Measurements from ENCODE around the gene NRXN3.

DNA sequence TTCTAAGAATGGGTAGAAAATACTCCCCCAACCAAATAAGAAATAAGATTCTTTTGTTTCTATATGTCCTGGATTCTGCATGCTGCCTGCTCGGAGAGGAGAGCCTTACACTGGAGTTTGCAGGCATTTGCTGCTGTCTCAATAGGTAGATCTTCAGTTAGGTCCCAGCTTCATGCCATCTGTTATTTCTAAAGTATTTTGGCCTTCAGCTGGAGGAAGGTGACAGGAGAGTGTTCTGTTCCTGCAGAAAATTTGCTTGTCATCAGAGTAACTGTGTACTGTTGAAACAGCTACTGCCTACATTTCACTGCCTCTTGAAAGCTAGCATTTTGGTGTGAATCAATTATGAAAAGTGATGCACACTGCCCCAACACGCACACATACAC is 966.9 kb downstream of the NRXN3 start:
- TF ChIP-seq, protein P1, sequence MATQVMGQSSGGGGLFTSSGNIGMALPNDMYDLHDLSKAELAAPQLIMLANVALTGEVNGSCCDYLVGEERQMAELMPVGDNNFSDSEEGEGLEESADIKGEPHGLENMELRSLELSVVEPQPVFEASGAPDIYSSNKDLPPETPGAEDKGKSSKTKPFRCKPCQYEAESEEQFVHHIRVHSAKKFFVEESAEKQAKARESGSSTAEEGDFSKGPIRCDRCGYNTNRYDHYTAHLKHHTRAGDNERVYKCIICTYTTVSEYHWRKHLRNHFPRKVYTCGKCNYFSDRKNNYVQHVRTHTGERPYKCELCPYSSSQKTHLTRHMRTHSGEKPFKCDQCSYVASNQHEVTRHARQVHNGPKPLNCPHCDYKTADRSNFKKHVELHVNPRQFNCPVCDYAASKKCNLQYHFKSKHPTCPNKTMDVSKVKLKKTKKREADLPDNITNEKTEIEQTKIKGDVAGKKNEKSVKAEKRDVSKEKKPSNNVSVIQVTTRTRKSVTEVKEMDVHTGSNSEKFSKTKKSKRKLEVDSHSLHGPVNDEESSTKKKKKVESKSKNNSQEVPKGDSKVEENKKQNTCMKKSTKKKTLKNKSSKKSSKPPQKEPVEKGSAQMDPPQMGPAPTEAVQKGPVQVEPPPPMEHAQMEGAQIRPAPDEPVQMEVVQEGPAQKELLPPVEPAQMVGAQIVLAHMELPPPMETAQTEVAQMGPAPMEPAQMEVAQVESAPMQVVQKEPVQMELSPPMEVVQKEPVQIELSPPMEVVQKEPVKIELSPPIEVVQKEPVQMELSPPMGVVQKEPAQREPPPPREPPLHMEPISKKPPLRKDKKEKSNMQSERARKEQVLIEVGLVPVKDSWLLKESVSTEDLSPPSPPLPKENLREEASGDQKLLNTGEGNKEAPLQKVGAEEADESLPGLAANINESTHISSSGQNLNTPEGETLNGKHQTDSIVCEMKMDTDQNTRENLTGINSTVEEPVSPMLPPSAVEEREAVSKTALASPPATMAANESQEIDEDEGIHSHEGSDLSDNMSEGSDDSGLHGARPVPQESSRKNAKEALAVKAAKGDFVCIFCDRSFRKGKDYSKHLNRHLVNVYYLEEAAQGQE (IDR thresholded peaks at IDR 0.05; ENCODE audit: borderline replicate concordance) = no peak
- TF ChIP-seq, protein P2, sequence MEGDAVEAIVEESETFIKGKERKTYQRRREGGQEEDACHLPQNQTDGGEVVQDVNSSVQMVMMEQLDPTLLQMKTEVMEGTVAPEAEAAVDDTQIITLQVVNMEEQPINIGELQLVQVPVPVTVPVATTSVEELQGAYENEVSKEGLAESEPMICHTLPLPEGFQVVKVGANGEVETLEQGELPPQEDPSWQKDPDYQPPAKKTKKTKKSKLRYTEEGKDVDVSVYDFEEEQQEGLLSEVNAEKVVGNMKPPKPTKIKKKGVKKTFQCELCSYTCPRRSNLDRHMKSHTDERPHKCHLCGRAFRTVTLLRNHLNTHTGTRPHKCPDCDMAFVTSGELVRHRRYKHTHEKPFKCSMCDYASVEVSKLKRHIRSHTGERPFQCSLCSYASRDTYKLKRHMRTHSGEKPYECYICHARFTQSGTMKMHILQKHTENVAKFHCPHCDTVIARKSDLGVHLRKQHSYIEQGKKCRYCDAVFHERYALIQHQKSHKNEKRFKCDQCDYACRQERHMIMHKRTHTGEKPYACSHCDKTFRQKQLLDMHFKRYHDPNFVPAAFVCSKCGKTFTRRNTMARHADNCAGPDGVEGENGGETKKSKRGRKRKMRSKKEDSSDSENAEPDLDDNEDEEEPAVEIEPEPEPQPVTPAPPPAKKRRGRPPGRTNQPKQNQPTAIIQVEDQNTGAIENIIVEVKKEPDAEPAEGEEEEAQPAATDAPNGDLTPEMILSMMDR (IDR thresholded peaks at IDR 0.05; ENCODE audit: poor library complexity, severe bottlenecking) = no peak
- TF ChIP-seq POLR2AphosphoS5 (IDR thresholded peaks at IDR 0.05) (no peak), RAD21 (conservative IDR thresholded peaks at IDR 0.05) (no peak), EZH2 (IDR thresholded peaks at IDR 0.05; ENCODE audit: borderline replicate concordance, insufficient read depth, low read length, poor library complexity, severe bottlenecking) (no peak), SMC3 (conservative IDR thresholded peaks at IDR 0.05; ENCODE audit: poor library complexity) (no peak)
